ENCODE results near the gene PLEKHA5.
"Not testable (repeated sequence)": the region's sequence is repeated elsewhere in the genome, so short reads cannot be mapped to it uniquely, and the experiment has no call there.

Gene PLEKHA5

DNA sequence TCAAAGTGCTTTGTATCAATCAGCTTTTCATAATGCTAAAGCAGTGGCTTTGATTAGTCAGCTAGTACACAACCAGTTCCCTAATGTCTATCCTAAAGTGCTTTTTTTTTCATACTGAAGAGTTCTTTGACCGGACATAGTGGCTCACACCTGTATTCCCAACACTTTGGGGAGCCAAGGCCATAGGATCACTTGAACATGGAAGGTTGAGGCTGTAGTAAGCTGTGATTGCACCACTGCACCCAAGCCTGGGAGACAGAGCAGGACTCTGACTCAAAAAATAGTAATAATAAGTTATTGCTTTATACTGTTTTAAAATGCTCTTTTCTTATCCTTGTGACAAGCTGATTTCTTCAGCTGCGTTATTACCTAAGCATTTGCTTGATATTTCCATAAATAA, 155.1 kb downstream of the PLEKHA5 start:
- no peak for DNase-seq (ENCODE audit: low read depth)

DNA sequence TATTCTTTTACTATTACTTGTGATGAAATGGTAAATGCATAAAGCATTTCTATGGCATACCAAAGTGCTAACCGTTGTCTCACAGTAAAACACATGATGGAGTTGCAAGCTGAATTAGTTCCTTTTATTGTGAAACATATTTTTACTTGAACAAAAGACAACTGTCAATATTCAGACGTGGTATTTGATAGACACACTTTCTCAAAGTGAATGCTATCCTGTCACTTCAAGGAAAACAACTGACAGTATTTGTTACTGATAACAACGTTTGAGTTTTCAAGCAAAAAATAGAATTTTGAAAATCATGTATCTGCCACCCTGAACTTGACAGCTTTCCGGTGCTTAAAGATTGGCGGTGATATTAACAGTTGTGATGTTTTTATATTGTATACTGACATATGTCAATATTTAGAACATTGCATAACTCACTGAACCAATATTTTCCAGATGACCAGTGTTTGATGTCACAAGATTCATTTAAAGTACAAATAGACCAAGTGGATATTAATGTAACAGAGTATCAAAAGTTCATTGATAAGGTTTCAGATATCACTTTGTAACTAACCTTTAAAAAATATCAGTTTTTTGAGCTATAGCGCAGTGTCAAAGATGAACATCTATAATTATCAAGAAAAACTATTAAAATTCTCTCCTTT, 156.4 kb downstream of the PLEKHA5 start:
- DNase-seq (ENCODE audit: low read depth), result no peak

DNA sequence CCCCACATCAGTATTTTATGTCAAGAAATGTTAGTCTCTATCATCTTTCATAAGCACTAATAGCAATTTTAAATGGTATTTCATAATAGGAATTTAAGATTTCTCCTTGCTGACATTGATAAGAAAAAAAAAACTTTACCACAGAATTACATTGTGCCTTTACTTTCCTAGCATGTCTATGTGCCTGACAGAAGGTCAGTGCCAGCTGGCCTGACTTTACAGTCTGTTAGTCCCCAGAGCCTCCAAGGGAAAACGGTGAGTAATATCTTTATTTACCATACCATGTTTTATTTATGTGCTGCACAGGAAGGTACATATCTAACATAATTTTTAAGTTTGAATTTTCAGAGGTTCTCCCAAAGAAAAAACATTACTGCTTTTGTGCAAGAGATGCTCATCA, 157.8 kb downstream of the PLEKHA5 start:
- DNase-seq (ENCODE audit: low read depth), result no peak

DNA sequence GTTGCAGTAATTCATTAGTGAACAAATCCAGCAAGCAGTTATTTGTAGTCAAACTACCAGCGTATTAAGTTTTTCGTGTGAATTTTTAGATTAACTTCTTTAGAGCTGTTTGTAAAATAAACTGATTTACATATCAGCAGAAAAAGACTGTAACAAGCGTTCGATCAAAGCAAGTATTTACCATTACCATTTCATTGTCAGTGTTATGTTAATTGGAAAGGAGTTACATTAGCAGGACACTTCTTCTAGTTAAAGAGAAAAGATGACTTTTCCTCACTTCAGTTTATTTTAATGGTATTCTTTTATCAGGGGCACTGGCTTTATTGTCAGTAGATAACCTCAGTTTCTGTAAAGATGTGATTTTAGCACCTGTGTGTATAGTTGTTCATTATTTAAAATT, 158.6 kb downstream of the PLEKHA5 start:
- no peak for DNase-seq (ENCODE audit: low read depth)

DNA sequence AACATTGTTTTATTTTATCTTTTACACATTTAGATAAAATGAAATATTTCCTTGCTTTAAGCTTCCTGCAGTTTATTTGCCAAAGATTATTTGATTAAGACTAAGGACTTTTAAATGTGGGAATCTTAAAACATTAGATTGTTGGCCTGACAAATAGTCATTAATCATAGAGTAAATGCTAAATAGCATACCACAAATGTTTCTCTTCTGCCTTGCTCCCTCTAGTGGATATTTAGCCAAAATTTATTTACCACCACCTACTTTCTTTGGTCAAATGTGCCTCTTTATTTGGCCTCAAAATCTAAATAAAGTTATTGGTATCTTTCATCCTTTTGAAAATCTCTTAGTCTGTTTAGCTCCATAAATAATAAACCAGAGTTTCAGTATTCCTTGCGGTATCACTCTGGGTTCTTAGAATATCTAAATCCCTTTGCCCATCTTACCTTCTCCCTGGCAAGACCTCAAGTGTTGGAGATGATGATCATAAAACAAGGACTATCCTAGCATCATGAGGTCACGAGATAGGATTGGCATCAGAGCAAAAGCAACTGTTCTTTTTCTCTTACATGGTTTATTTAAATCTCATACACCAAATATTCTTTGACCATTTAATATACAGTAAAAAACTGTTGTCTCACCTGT, 159.2 kb downstream of the PLEKHA5 start:
- DNase-seq (ENCODE audit: low read depth), result peak; percentile 29

DNA sequence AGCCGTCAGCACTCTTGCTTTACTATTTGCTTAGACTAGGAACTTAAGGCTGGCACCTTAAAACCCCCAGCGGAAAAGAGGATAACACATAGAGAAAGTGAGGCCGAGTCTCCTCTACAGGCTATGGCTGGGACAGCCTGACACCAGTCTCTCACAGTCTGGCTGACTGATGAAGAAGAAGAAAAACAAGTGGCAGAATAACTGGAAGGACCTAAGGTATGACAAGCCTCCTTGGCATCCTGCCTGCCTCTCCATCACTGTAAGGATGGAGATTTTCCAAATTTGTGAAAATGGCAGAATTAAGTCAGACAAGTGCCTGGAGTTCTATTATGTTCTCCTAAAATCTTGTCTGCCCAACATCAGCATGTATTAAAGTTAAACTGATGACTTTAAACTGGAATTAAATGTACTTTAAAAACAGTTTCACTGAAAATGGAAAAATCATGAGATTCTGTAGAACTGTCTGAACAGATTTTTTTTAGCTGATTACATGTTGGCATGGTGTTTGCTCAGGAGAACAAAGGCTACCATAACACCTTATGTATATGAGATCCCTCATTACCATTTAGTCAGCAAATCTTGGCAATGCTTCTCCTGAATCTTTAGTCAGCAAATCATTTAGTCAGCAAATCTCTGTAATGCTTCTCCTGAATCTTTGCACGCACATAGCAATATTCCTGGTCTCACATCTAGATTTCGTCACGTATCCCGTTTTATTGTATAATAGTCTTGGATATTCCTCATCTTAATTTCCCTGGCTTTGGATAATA, 169.5 kb downstream of the PLEKHA5 start:
- DNase-seq (ENCODE audit: low read depth), result no peak

DNA sequence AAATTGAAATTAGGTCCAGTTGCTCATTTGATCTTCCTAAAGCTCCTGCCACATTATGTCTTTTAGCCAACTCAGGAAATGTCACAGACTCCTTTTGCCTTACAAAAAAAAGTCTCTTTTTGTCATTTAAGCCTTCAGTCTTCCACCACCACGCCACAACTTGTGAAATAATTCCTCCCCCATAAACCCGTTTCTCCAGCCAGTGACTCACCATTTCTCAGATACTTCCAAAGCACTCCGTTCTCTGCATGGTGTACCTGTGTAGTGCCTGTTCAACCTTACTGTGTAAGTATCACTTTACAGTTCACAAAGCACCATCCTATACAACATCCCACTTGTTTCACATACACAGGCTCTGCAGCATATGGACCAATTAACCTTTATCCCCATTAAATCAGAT, 170.2 kb downstream of the PLEKHA5 start:
- DNase-seq (ENCODE audit: low read depth), result no peak

DNA sequence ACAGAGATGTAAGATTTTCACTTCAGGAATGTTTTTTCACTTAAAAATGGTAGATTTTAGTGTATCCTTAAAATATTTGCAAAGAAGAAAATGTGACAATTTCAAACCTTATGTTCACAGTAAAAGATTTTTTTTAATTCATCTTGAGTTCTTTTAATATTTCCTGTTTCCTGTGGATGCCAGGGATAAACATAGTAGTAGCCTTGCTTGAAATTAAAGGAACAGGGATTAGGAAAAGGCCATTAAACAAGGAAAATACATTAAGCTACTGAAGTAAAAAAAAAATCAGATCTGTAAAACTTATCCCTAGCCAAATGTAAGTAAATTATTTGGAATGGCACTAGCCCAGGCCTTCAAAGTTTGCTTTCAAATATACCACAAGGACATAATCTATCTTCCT, 171.7 kb downstream of the PLEKHA5 start:
- DNase-seq (ENCODE audit: low read depth), result no peak

DNA sequence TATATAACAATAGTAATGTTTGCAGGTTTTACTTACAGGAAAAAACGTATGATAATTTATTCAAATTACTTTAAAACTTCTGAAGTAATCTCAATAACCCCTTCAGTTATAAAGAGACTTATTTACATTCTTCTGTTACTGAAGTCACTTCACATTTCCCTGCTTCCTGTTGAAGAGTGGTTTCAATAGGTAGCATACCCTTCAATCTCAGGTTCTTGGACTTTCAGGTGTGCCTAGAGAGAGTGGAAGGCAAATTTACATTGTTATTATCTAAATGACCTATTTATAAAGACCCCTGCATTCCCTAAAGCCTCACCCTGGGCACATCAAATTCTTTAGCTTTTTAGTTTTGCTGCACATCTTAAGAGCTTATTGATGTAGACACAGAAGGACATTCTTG, 172.2 kb downstream of the PLEKHA5 start:
- DNase-seq (ENCODE audit: low read depth), result no peak

DNA sequence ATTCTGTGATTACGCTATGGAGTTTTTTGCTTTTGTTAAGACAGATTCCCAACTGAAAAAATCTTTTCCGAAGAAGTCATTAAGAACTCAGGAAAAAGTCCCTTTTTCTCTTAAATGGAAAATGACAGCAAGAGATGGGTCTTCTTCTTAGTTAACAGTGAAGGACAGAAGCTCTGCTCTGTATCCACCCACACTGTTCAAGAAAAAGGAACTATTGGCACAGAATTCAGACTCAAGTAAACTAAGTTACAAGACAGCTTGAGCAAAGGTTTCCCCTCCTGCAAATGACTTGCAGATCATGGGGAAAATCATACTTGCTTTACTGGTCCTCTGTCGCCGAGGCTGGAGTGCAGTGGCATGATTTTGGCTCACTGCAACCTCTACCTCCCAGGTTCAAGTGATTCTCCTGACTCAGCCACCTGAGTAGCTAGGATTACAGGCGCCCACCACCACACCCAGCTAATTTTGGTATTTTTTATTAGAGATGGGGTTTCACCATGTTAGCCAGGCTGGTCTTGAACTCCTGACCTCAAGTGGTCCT, 172.6 kb downstream of the PLEKHA5 start:
- no peak for DNase-seq (ENCODE audit: low read depth)

DNA sequence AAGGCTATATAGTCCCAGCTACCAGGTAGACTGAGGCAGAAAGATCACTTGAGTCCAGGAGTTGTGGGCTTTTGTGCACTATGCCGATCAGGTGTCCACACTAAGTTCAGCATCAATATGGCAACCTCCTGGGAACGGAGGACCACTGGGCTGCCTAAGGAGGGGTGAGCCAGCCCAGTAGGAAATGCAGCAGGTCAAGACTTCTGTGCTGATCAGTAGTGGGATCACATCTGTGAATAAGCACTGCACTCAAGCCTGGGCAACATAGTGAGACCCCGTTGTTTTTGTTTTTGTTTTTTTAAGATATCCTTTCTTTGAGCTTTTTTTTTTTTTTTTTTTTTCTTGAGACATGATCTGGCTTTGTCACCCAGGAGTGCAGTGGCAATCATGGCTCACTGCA, 174.0 kb downstream of the PLEKHA5 start:
- no peak for DNase-seq (ENCODE audit: low read depth)

DNA sequence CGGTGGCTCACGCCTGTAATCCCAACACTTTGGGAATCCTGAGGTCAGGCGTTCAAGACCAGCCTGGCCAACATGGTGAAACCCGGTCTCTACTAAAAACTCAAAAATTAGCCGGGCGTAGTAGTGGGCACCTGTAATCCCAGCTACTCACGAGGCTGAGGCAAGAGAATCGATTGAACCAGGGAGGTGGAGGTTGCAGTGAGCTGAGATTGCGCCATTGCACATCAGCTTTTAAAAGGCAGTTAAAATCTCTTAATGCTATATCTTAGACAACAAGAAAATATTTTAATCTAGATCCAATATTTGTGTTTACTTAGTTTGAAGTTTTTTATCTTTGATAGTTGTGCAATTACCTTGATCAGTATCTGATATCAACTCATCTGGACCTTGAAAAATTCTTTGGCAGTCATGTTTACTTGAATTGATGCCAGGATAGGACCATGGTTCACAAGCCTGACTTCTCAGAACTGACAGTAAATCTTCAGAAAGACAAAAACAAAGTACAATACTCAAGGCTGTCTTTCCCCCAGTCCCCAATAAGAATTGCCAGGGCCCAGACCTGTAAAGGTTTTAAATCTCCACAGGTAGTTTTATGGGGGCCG, 174.7 kb downstream of the PLEKHA5 start:
- DNase-seq (ENCODE audit: low read depth), result no peak

DNA sequence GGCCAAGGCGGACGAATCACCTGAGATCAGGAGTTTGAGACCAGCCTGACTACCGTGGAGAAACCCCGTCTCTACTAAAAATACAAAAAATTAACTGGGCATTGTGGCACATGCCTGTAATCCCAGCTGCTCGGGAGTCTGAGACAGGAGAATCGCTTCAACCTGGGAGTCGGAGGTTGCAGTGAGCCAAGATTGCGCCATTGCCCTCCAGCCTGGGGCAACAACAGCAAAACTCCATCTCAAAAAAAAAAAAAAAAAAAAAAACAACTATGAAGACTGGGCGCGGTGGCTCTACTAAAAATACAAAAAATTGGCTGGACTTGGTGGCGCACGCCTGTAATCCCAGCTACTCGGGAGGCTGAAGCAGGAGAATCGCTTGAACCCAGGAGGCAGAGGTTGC, 176.1 kb downstream of the PLEKHA5 start:
- DNase-seq (ENCODE audit: low read depth), result not testable (repeated sequence)

DNA sequence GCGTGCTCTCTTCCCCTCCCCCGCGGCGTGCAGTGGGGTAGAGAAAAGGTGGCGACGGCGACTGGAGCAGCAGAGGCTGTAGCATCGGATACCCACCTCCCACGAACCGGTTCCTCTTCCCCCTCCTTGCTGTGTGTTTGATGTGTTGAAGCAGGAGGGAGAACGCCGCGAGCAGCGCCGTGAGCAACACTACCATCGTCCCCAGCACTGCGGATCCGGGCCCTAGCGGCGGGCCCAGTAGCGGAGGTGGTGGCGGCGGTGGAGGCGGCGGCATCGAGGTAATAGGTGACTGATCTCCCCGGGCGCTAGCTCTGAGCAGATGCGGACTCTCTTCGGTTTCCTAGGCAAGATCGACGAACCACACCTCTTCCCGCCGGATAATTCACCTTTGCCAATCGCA, 176.8 kb downstream of the PLEKHA5 start:
- no peak for DNase-seq (ENCODE audit: low read depth)

DNA sequence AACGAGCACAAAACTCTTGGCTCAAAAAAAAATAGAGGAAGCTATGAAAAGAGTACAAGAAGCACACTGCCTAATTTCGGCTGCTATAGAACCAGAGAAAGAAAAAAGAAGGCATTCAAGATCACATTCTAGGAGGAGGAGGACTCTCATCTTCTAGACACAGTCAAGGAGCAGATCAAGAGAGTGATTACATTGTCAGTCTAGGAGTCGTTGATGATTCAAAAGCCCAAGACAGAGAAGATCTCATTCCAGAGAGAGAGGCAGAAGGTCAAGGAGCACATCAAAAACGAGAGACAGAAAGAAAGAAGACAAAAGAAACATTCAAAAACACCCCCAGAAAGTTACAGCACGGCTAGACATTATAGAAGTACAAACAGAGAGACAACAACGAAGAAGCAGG, 177.9 kb downstream of the PLEKHA5 start:
- no peak for DNase-seq (ENCODE audit: low read depth)

DNA sequence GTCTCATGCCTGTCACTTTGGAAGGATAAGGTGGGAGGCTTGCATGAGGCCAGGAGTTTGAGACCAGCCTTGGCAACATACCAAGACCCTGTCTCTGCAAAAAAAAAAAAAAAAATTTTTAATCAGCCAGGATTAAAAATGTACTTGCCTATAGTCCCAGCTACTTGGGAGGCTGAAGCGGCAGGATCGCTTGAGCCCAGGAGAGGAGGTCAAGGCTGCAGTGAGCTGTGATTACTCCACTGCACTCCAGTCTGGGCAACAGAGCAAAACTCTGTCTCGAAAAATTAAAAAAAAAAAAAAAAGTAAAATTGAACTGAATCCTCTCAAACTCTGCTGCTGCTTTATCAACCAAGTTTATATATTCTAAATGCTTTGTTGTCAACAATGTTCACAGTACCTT, 181.6 kb downstream of the PLEKHA5 start:
- DNase-seq (ENCODE audit: low read depth), result no peak

DNA sequence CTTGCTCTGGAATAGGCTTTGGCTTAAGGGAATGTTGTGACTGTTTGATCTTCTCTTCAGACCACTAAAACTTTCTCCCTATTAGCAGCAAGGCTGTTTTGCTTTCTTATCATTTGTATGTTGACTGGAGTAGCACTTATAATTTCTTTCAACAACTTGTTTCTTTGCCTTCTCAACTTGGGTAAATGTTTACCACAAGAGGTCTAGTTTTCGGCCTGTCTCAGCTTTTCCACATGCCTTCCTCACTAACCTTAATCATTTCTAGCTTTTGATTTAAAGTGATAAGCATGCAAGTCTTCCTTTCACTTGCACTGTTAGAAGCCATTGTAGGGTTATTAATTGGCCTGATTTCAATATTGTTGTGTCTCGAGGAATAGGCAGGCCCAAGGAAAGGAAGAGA, 183.1 kb downstream of the PLEKHA5 start:
- DNase-seq (ENCODE audit: low read depth), result no peak

DNA sequence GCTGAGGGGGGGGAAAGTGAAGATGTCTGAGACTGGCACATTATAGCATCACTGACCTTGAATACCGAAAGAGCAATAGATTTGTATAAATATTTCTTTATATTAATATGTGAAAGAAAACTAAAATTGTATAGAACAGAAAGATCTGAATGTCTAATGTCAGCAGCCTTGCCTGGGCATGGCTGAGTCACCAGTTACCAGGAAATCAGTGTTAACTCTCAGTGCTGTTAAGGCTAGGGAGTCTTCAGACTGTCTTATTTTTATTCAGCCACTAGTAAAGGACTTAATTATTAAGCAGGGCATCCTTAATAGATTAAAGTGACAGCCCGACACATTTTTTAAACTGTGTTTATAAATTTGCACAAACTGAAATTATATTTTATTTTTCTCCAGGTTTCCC, 186.9 kb downstream of the PLEKHA5 start:
- DNase-seq (ENCODE audit: low read depth), result no peak

DNA sequence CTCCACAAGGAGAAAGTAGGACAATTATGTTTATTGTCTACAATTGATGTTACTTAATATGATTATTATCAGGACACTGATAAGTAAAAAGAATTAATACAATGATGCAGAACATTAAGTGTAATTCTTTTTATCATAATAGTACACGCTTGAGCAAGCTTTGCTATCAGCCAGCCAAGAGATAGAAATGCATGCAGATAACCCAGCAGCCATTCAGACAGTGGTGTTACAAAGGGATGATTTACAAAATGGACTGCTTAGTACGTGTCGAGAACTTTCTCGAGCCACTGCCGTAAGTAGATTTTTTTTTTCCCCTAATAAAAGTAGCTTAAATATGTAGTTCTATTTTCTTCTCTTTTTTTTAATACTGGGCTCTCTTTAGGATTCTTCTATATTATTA, 192.8 kb downstream of the PLEKHA5 start:
- no peak for DNase-seq (ENCODE audit: low read depth)

DNA sequence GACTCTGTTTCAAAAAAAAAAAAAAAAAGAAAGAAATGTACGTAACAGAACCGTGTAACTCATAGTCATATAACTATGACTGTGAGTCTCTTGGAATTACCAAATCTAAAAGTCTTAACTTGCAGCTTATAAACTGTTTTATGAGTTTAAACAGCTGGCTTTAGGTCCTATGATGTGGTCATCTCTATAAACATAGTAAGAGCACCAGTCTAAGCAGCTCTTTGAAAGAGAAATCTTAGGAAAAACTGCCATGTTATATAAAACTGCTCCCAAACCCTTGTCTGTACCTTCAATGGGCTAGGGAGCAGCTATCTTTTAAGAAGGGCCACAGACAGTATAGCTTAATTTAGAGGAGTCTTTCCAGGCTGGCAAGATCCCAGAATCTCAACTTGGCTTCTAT, 194.3 kb downstream of the PLEKHA5 start:
- DNase-seq (ENCODE audit: low read depth), result no peak

DNA sequence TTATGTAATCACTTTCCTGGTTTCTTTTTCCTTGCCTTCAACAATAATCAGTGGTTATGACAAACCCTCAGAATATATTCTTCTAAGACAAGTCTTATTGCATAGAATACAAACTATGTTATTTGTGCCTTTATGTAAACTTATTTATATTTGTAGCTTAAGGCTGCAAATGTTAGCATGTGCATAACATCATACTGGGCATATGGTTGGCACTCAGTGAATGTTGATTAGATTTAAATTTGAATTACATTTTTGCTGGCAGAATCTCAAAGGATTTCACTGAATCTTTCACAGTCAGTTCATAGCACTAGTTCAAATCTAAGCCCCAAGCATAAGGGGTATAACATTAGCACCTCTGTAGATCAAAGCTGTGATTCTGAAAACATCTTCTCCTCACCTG, 196.6 kb downstream of the PLEKHA5 start:
- no peak for DNase-seq (ENCODE audit: low read depth)

DNA sequence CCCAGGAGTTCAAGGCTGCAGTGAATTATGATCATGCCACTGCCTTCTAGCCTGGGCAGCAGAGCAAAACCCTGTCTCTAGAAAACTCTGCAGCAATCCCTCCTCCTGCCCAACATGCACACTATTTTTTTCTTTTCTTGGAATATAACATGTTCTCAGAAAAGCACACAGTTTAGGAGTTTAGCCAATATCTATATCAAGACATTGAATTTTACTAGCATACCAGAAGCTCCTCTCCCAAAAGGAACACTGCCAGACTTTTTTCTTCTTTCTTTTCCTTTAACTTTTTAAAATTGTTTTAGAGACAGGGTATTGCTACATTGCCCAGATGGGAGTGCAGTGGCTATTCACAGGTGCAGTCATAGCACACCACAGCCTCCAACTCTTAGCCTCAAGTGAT, 202.7 kb downstream of the PLEKHA5 start:
- DNase-seq (ENCODE audit: low read depth), result no peak

DNA sequence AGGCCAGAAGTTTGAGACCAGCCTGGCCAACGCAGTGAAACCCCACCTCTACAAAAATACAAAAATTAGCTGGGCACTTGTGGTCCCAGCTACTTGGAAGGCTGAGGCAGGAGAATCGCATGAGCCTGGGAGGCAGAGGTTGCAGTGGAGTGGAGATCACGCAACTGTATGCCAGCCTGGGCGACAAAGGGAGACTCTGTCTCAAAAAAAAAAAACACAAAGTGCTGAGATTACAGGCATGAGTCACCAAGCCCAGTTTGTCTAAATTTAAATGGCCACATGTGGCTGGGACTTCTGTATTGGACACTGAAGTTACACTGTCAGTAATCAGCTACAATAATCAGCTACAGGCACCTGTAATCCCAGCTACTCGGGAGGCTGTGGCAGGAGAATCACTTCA, 208.9 kb downstream of the PLEKHA5 start:
- no peak for DNase-seq (ENCODE audit: low read depth)
